Panc1 (cell line): ENCODE measurements around the gene RAB22A. TPM values are rescaled to one million over a fixed set of nuclear protein-coding genes. Genes with fewer than 3 reads are reported as not detected.

Source experiments
- ATAC-seq: fragments of 200-7000 bp; cut with Tn5 transposase; 2 replicates; pipeline ENCODE4 v1.9.1; 2020; ENCODE audit warnings: mild to moderate bottlenecking, moderate library complexity
- BruUV-seq: library from RNA; stranded (reverse); fragments of 400-500 nt; replicated peaks from 2 replicates; lab custom pipeline; 2021; lab: Mats Ljungman, UMichigan
- CTCF ChIA-PET: fragments of 300-600 bp; sonication (Branson Sonifier 250); formaldehyde crosslinking; loops from one replicate; lab custom pipeline; 2022; ENCODE audit warnings: antibody characterized with exemption; lab: Charles Lee
- POLR2A ChIA-PET: fragments of 300-600 bp; sonication (Branson Sonifier 250); formaldehyde crosslinking; loops from one replicate; lab custom pipeline; 2022; ENCODE audit warnings: antibody characterized with exemption; lab: Charles Lee
- DNase-seq: peaks from one replicate; pipeline ENCODE4 v3.0.0-alpha.2; 2010; ENCODE audit warnings: low read depth, low spot score
- H3K27ac ChIP-seq: 2 replicates; pipeline ENCODE4 v1.5.1; 2011; ENCODE audit warnings: mild to moderate bottlenecking, low read length, inconsistent platforms
- H3K27me3 ChIP-seq: fragments of 200-500 bp; sonication (Bioruptor generic); 2 replicates; pipeline ENCODE4 v1.6.0; 2014; ENCODE audit warnings: low read length, inconsistent platforms; ENCODE audit not compliant: control insufficient read depth, insufficient read depth
- H3K36me3 ChIP-seq: fragments of 200-500 bp; sonication (Bioruptor generic); 2 replicates; pipeline ENCODE4 v1.5.1; 2014; ENCODE audit warnings: inconsistent platforms, mild to moderate bottlenecking, low read length, moderate library complexity; ENCODE audit not compliant: control insufficient read depth, insufficient read depth
- H3K4me1 ChIP-seq: 2 replicates; pipeline ENCODE4 v1.5.1; 2011; ENCODE audit warnings: inconsistent platforms, mild to moderate bottlenecking, low read length, moderate library complexity; ENCODE audit not compliant: control insufficient read depth, insufficient read depth
- H3K4me3 ChIP-seq, 2 experiments: 2 replicates each; pipeline ENCODE4 v1.5.1; 2011 to 2012; ENCODE audit warnings: low read depth in 2 of 2, low read length in 2 of 2, mild to moderate bottlenecking in 2 of 2, inconsistent platforms in 1 of 2, moderate library complexity in 1 of 2
- H3K9me3 ChIP-seq: fragments of 200-500 bp; sonication (Bioruptor generic); 2 replicates; pipeline ENCODE4 v1.5.1; 2014; ENCODE audit warnings: low read depth, mild to moderate bottlenecking, inconsistent platforms, low read length, moderate library complexity; ENCODE audit not compliant: control insufficient read depth, insufficient read depth
- POLR2AphosphoS5 ChIP-seq: IDR thresholded peaks from 2 replicates; pipeline ENCODE4 v1.6.1; 2012; ENCODE audit warnings: mild to moderate bottlenecking, low read depth, low read length, moderate library complexity
- SIN3A ChIP-seq: IDR thresholded peaks from 2 replicates; pipeline ENCODE4 v1.6.1; 2012; ENCODE audit warnings: low read depth, mild to moderate bottlenecking, low read length, moderate library complexity, borderline replicate concordance; ENCODE audit not compliant: insufficient read depth
- TCF7L2 ChIP-seq: IDR thresholded peaks from 2 replicates; pipeline ENCODE4 v1.6.1; 2011; ENCODE audit warnings: mild to moderate bottlenecking, low read depth, low read length, inconsistent platforms
- in situ Hi-C: cut with HindIII; loops from 2 replicates; pipeline ENCODE4 v1.10.0; 2016; ENCODE audit warnings: low sequenced_read_pairs, low pct_unique_long_range_greater_than_20kb
- intact Hi-C: fragments of 100-400 bp; cut with micrococcal nuclease; formaldehyde crosslinking; loops from one replicate; pipeline ENCODE4 v1.10.0; 2022; ENCODE audit not compliant: unreplicated experiment
- total RNA-seq: library from RNA; stranded (reverse); gene quantifications from one replicate; pipeline ENCODE4 v1.2.1, GENCODE V29; 2021; ENCODE audit not compliant: unreplicated experiment
- TF ChIP-seq, protein P1 (sequence below), 2 experiments: IDR thresholded peaks; 2 replicates each; pipeline ENCODE4 v1.6.1; 2011 to 2012; ENCODE audit warnings: low read depth in 2 of 2, control low read depth in 1 of 2, low read length in 1 of 2, mild to moderate bottlenecking in 1 of 2, moderate library complexity in 1 of 2; ENCODE audit not compliant: insufficient read depth in 1 of 2
- TF ChIP-seq, protein P2 (sequence below): fragments of 450-650 bp; IDR thresholded peaks from 2 replicates; pipeline ENCODE4 v1.5.1; 2017; ENCODE audit warnings: mild to moderate bottlenecking

The RAB22A gene
- total RNA-seq, 1 experiment from 2014 or later, result 21.1 TPM

DNA sequence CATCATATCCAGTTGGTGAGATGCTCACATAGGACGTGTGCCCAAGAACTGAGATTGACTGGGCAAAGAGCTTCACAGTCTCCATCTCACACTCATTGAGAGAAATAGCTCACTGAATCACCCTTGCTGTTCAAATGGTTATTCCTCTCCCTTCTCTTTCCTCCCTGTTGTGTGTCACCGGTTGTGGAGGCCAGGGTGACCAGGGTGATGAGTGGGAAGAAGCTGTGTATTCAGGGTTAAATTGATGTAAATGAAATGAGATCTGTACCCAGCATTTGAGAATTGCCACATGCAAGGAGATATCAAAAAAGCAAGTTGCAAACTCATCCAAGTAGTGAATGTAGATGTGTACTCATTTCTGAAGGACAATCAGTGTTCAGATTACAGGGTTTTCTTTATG is 43.0 kb downstream of the RAB22A start:
- POLR2A ChIA-PET, result interaction anchor here (0.6 kb wide), 1 partner anchor 29 kb away, joined by 7 read pairs; no protein-coding TSS in a partner anchor
- ATAC-seq (no peak; the same call in 1 of the 2 replicates), DNase-seq (no peak)
- BruUV-seq, result no TSS peak
- Histone ChIP-seq H3K27me3 (no peaks in the 10 kb centered on the region), H3K36me3 (peaks cover 4% of the 10 kb centered on the region), H3K4me1 (no peaks in the 10 kb centered on the region), H3K27ac (no peak overlapping the region), H3K9me3 (no peaks in the 10 kb centered on the region), H3K4me3 (no peak overlapping the region)
- CTCF ChIA-PET, result no interaction called here
- TF ChIP-seq POLR2AphosphoS5, result no peak
- TF ChIP-seq TCF7L2, result no peak
- no peak for TF ChIP-seq SIN3A
- TF ChIP-seq, protein P1, sequence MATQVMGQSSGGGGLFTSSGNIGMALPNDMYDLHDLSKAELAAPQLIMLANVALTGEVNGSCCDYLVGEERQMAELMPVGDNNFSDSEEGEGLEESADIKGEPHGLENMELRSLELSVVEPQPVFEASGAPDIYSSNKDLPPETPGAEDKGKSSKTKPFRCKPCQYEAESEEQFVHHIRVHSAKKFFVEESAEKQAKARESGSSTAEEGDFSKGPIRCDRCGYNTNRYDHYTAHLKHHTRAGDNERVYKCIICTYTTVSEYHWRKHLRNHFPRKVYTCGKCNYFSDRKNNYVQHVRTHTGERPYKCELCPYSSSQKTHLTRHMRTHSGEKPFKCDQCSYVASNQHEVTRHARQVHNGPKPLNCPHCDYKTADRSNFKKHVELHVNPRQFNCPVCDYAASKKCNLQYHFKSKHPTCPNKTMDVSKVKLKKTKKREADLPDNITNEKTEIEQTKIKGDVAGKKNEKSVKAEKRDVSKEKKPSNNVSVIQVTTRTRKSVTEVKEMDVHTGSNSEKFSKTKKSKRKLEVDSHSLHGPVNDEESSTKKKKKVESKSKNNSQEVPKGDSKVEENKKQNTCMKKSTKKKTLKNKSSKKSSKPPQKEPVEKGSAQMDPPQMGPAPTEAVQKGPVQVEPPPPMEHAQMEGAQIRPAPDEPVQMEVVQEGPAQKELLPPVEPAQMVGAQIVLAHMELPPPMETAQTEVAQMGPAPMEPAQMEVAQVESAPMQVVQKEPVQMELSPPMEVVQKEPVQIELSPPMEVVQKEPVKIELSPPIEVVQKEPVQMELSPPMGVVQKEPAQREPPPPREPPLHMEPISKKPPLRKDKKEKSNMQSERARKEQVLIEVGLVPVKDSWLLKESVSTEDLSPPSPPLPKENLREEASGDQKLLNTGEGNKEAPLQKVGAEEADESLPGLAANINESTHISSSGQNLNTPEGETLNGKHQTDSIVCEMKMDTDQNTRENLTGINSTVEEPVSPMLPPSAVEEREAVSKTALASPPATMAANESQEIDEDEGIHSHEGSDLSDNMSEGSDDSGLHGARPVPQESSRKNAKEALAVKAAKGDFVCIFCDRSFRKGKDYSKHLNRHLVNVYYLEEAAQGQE (IDR thresholded peaks at IDR 0.05; ENCODE audit: insufficient read depth in 1 of 2, low read depth in 2 of 2, low read length in 1 of 2), result no peak
- TF ChIP-seq, protein P2, sequence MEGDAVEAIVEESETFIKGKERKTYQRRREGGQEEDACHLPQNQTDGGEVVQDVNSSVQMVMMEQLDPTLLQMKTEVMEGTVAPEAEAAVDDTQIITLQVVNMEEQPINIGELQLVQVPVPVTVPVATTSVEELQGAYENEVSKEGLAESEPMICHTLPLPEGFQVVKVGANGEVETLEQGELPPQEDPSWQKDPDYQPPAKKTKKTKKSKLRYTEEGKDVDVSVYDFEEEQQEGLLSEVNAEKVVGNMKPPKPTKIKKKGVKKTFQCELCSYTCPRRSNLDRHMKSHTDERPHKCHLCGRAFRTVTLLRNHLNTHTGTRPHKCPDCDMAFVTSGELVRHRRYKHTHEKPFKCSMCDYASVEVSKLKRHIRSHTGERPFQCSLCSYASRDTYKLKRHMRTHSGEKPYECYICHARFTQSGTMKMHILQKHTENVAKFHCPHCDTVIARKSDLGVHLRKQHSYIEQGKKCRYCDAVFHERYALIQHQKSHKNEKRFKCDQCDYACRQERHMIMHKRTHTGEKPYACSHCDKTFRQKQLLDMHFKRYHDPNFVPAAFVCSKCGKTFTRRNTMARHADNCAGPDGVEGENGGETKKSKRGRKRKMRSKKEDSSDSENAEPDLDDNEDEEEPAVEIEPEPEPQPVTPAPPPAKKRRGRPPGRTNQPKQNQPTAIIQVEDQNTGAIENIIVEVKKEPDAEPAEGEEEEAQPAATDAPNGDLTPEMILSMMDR, result no peak
- intact Hi-C loops, result no loop called here
- in situ Hi-C loops, result no loop called here

DNA sequence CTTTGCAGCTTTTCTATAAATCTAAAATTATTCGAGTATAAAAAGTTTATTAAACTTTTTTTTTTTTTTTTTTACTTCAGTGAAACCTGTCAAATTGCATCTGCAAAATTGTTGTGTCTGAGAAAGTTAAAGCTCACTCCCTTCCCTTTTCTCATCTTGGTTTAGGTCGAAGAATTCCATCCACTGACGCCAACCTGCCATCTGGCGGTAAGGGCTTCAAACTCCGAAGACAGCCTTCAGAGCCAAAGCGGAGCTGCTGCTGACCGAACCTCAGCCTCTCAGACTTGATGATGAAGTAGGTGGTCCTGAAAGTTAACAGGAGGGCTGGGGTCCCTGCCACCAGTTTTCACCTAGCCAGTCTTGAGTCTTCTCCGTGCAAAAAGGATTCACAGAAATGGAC is 49.9 kb downstream of the RAB22A start:
- no peaks in the 10 kb centered on the region for H3K4me1 ChIP-seq
- H3K4me3 ChIP-seq, result no peak overlapping the region
- H3K36me3 ChIP-seq, result peaks cover 17% of the 10 kb centered on the region
- TF ChIP-seq POLR2AphosphoS5, result no peak
- TF ChIP-seq, protein P2, result 0 out of 2 replicates have a peak, but pooled peaks have one; percentile 8
- TF ChIP-seq, protein P1 (IDR thresholded peaks at IDR 0.05; ENCODE audit: insufficient read depth in 1 of 2, low read depth in 2 of 2, low read length in 1 of 2), result no peak
- no peak for TF ChIP-seq SIN3A
- TF ChIP-seq TCF7L2, result no peak
- no peaks in the 10 kb centered on the region for H3K9me3 ChIP-seq
- no TSS peak for BruUV-seq
- CTCF ChIA-PET, result interaction anchor here (0.6 kb wide), 1 partner anchor 1575 kb away, joined by 3 read pairs; no protein-coding TSS in a partner anchor
- H3K27ac ChIP-seq, result no peak overlapping the region
- H3K27me3 ChIP-seq, result no peaks in the 10 kb centered on the region
- in situ Hi-C loops (no loop called here), intact Hi-C loops (no loop called here)
- POLR2A ChIA-PET, result interaction anchor here (0.6 kb wide), 1 partner anchor 108 kb away, joined by 3 read pairs; no protein-coding TSS in a partner anchor
- ATAC-seq (no peak), DNase-seq (no peak)
